HPDE6-E6E7 (cell line): ENCODE data around the gene KCNG2.

Source experiments
- DNase-seq: peaks from one replicate; pipeline ENCODE4 v3.0.0; 2011; ENCODE audit warnings: missing footprints; ENCODE audit errors: extremely low spot score

KCNG2 gene

GRCh38 chr18:79924814-79925731 lies 127.3 kb downstream of the KCNG2 start:
- no peak for DNase-seq

DNA sequence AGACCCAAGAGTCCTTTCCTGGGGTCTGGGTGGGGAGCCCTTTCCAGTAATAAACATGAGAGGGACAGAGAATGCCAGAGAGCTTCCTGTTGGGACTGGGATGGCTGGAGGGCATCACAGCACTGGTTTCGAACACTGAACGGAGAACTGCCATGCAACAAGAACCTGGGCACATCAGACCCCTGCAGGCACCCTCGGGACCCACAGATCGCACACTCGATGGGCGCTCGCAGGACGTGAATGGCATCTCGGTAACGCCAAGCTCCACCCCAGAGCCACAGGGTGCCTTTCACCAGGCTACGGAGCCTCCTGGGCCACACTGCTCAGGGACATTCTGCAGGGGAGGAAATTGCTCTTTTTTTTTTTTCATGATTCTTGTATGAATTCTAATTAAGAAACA lies 128.6 kb downstream of the KCNG2 start:
- no peak for DNase-seq

- no peak for DNase-seq
These were observed 129.2 kb downstream of the KCNG2 start for GRCh38 chr18:79926715-79927606.

GRCh38 chr18:79927607-79928562 lies 130.1 kb downstream of the KCNG2 start:
- DNase-seq, result no peak

- no peak for DNase-seq
These were observed 130.8 kb downstream of the KCNG2 start for GRCh38 chr18:79928563-79928960.

- DNase-seq, result no peak
These were observed 132.4 kb downstream of the KCNG2 start for GRCh38 chr18:79930020-79930642.

DNA sequence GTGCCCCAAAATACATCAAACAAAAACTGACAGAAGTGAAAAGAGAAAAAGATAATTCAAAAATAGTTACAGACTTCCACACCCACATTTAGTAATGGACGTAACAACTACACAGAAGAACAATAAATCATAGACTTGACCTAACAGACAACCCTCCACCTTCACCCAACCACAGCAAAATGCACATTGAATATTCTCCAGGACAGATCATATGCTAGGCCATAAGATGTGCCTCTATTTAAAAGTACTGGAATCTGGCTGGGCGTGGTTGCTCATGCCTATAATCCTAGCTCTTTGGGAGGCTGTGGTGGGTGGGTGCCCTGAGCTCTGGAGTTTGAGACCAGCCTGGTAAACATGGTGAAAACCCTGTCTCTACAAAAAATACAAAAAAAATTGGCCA lies 133.7 kb downstream of the KCNG2 start:
- DNase-seq, result no peak

GRCh38 chr18:79932907-79933306 lies 135.2 kb downstream of the KCNG2 start:
- DNase-seq, result no peak

GRCh38 chr18:79933765-79934164 lies 136.0 kb downstream of the KCNG2 start:
- DNase-seq, result no peak

- no peak for DNase-seq
These were observed 136.8 kb downstream of the KCNG2 start for GRCh38 chr18:79934311-79935097.

- no peak for DNase-seq
These were observed 137.4 kb downstream of the KCNG2 start for GRCh38 chr18:79935098-79935480.

- no peak for DNase-seq
These were observed 137.8 kb downstream of the KCNG2 start for GRCh38 chr18:79935499-79935898.

DNA sequence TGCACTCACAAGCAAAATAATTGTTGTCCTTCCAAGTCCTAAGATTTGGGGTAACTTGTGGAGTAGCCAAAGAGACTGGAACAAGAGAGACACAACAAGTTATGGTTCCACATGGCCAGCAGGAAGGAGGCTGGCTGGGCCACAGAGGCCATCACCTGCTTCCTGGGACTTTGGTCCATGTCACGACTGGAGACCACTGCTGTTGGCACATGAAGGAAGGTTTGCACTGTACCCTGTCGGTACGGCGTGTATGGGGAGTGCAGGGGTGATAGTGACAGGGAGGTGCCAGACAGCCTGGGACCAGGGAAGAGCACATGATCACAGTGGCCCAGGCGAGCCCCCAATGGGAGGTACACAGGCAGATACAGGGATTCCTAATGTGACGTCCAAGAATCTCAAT lies 138.2 kb downstream of the KCNG2 start:
- DNase-seq, result no peak

- DNase-seq, result no peak
These were observed 138.9 kb downstream of the KCNG2 start for GRCh38 chr18:79936641-79937040.

DNA sequence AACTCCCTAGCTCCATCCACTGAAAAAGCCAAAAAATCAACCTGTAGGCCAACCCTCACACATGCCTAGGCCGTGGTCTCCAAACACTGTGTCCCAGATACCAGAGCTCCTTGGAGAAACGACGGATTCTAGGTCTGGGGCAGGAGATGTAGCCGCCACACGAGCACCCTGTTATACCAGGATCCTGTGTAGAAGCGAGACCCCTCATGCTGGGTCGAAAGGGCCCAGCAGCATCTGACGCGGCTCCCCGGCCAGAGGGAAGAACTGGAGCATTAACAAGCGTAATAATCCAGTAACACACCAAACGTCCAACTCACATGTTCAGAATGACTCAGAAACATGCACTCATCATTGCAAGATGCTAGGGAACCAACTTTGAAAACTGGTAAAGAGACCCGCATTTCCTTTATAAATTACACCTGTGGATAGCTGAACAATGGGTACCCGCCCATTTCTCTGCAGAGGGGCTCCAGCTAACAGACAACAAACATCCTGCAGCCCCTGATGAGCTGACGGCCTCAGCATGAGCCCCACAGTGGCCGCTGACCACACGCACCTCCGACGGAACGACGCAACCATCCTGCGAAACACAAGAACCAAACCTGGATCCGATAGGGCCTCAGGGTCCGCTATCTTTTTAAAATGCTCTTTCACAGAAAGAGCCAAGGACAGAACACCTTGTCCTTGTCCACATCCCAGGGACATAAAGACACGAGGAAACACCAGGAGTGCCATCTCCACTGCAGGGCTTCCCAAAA lies 139.5 kb downstream of the KCNG2 start:
- no peak for DNase-seq

DNA sequence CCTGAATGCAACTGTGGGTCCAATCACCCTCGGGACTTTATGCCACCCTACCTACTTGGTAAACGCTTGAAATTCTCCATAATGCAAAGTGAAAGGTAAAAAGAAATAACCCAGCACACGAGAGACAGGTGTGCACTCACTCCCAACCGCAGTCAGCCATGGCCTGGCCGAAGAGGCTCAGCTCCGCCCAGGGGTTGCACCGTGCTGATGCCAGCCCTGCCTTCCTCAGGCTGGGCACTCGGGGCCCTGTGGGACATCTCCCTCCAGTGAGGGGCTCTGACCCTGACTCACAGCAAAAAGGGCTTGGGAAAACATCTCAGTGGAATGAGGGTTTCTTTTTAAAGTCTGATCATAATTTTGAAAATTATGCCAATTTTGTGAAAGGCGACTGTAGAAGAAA lies 140.5 kb downstream of the KCNG2 start:
- no peak for DNase-seq

GRCh38 chr18:79939096-79939495 lies 141.4 kb downstream of the KCNG2 start:
- DNase-seq, result no peak

DNA sequence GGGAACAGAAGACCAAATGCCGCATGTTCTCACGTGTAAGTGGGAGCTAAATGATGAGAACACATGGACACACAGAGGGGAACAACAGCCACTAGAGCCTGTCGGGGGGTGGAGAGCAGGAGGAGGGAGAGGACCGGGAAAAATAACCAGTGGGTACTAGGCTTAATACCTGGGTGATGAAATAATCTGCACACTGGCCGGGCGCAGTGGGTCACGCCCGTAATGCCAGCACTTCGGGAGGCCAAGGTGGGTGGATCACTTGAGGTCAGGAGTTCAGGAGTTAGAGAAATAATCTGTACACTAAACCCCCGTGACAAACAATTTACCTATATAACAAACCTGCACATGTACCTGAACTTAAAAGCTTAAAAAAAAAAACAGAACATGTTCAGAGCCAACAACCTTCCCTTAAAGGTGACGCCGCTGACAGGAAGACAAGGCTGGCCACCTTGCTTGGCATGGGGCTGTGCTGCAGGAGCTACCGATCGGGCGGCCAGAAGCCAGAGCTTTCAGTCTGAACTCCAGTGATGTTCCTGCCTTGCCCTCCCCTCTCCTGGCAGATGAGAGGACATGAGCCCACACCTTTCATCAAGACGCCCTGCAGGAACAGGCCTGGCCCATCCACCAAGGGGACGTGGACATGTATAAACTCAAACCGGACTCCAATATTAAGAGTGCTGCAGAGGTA lies 142.5 kb downstream of the KCNG2 start:
- no peak for DNase-seq
